ENCODE data around the gene RGS9. TPM values are rescaled to one million over a fixed set of nuclear protein-coding genes. Genes with fewer than 3 reads are reported as not detected.

Gene RGS9
- total and polyA plus RNA-seq, 10 of the 15 experiments (the other 5 are each of a cell fraction or from before 2014, with no cell fraction given): 1.1 to 10.6 (median 5.6) TPM

- H3K27ac ChIP-seq (ENCODE audit: control insufficient read depth, insufficient read depth): no peak overlapping the region
- H3K36me3 ChIP-seq (ENCODE audit: control insufficient read depth in 2 of 2, insufficient read depth in 2 of 2, low read length in 1 of 2): no peaks in the 10 kb centered on the region
- ChIA-PET POLR2A (no interaction called here), RAD21 (ENCODE audit: unreplicated experiment) (interaction anchor here (1.2 kb wide), 1 partner anchor 327 kb away, joined by 3 read pairs; no protein-coding TSS in a partner anchor), CTCF (interaction anchor here (1.0 to 4.0 kb wide), 3 partner anchors 93 to 141 kb away, joined by 3 to 21 read pairs (median 4); no protein-coding TSS in a partner anchor), SMC1A (ENCODE audit: uncharacterized antibody, unreplicated experiment) (interaction anchor here (1.6 to 6.4 kb wide), 2 partner anchors 94 to 141 kb away, joined by 4 to 60 read pairs; no protein-coding TSS in a partner anchor)
- H2AFZ ChIP-seq (ENCODE audit: control insufficient read depth, low read depth, low read length): no peak overlapping the region
- H3K79me2 ChIP-seq (ENCODE audit: control insufficient read depth, insufficient read depth, low read length): no peaks in the 10 kb centered on the region
- no TSS peak for BruUV-seq (replicated peaks)
- H3K27me3 ChIP-seq (replicated peaks in 1 of 2; ENCODE audit: control insufficient read depth in 2 of 2, insufficient read depth in 2 of 2, low read length in 1 of 2): no peaks in the 10 kb centered on the region
- FAIRE-seq (no peak), ATAC-seq (no peak), DNase-seq (ENCODE audit: low read depth, low spot score) (no peak)
- H3K4me3 ChIP-seq: no peak overlapping the region
- no peaks in the 10 kb centered on the region for H3K9me3 ChIP-seq (replicated peaks; ENCODE audit: control insufficient read depth, insufficient read depth, low read length)
- no peak overlapping the region for H3K9ac ChIP-seq (ENCODE audit: control insufficient read depth, insufficient read depth, low read length)
- TF ChIP-seq CREM (IDR thresholded peaks at IDR 0.05; ENCODE audit: low read depth) (no peak), ATF3 (IDR thresholded peaks at IDR 0.05; ENCODE audit: borderline replicate concordance, extremely low read depth, low read depth, low read length) (no peak), POLR2A (IDR thresholded peaks at IDR 0.05; ENCODE audit: low read depth, low read length) (no peak), SREBF2 (IDR thresholded peaks at IDR 0.05; ENCODE audit: low read length) (no peak), ZBTB33 (IDR thresholded peaks at IDR 0.05) (no peak), USF1 (IDR thresholded peaks at IDR 0.05; ENCODE audit: borderline replicate concordance, extremely low read length, insufficient read depth, low read depth, low read length) (no peak), KLF5 (IDR thresholded peaks at IDR 0.05; ENCODE audit: partially characterized antibody) (no peak)
- no peak overlapping the region for H3K4me2 ChIP-seq (ENCODE audit: control insufficient read depth, insufficient read depth)
- H4K20me1 ChIP-seq (ENCODE audit: control insufficient read depth, insufficient read depth): no peaks in the 10 kb centered on the region
- intact Hi-C loops (cut with micrococcal nuclease; ENCODE audit: unreplicated experiment) (no loop called here), in situ Hi-C loops (cut with MboI) (loop anchor here (5.0 kb wide), 1 partner anchor 142 kb away; no protein-coding TSS in a partner anchor)
- peaks cover 8% of the 10 kb centered on the region for H3K4me1 ChIP-seq (ENCODE audit: control insufficient read depth, insufficient read depth, low read length)
Observed at GRCh38 chr17:65104541-65104940, 32.6 kb upstream of the RGS9 start.

All from GM12878 (cell line).